Measurements from ENCODE around the gene KLHL40.

KLHL40 gene

GRCh38 chr3:42696356-42697288 lies 11.3 kb downstream of the KLHL40 start:
- no peak overlapping the region for H3K4me3 ChIP-seq (ENCODE audit: low read depth, low read length)
- no peak for TF ChIP-seq CTCF (conservative IDR thresholded peaks at IDR 0.05; ENCODE audit: low read depth, low read length)
- no peak for DNase-seq (ENCODE audit: low read depth)

DNA sequence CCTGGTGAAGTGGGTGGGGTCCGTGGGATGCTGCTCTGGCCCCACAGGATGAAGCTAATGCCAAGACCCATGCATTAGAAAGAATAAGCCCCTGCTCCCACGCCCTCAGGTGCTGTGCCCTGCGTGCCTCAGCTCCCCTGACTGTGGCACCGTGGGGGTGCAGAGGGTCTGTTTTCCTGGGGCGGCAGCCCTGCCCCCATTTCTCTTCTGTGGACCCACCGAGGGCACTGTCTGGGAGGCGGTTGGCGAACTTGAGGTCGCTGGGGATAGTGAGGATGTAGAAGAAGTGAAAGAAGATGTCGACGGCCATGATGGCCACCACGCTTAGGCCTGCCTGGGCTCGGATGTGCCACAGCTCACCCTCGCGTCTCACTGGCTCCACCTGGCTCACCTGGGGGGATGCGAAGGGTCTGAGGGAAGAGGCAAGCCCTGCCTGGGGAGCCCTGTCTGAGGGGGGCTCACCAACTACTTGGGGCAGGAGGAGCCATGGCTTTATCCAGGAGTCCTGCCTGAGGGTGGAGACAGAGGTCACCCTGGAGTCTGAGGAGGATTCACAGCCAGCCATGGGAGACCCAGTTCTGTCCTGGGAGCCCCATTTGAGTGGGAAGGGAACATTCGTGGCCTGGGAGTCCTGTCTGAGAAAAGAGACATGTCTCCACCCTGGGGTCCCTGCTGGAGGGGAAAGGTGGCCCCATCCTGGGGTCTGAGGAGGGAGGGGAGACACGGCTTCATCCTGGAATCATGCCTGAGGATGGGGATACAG lies 12.1 kb downstream of the KLHL40 start:
- no peak for TF ChIP-seq CTCF (conservative IDR thresholded peaks at IDR 0.05; ENCODE audit: low read depth, low read length)
- no peak overlapping the region for H3K4me3 ChIP-seq (ENCODE audit: low read depth, low read length)
- DNase-seq (ENCODE audit: low read depth), result no peak

- DNase-seq (ENCODE audit: low read depth), result no peak
- no peak overlapping the region for H3K4me3 ChIP-seq (ENCODE audit: low read depth, low read length)
- TF ChIP-seq CTCF (conservative IDR thresholded peaks at IDR 0.05; ENCODE audit: low read depth, low read length), result no peak
Measured at GRCh38 chr3:42698216-42698910, 13.0 kb downstream of the KLHL40 start.

DNA sequence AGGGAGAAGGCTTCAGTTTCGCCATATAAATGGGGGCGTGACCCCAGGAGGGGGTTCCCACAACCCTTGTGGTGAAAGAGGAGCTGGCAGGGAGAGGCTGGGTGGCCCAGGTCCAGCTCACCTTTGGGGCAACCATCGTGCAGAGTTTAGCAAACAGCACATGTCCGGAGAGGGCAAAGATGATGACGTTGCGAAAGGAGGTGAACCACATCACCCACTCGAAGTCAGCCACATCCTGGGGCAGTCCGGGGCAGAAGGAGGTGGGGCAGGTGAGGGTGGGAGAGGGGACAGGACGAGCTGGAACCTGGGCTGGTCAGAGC lies 13.5 kb downstream of the KLHL40 start:
- TF ChIP-seq CTCF (conservative IDR thresholded peaks at IDR 0.05; ENCODE audit: low read depth, low read length), result no peak
- H3K4me3 ChIP-seq (ENCODE audit: low read depth, low read length), result no peak overlapping the region
- DNase-seq (ENCODE audit: low read depth), result no peak

DNA sequence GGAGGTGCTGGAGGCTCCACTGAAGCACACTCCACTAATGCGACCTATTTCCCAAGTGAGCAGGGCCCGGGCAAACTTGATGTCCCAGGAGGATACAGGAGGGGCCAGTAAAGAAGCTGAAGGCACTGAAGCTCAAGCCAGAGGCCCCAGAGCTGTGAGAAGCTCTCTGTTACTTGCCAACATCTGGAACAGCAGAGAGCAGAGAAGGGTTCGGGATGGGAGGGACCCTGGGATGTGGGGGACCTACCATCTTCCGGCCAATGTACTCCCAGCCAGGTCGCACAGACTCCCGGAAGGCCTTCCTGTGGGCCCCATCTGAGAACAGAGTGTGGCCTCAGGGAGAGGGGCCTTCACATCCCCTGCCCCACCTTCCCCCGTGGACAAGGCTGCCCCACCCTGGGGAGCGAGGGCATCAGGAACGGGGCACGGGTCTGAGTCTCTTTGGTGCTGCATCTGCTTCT lies 14.2 kb downstream of the KLHL40 start:
- no peak overlapping the region for H3K4me3 ChIP-seq (ENCODE audit: low read depth, low read length)
- DNase-seq (ENCODE audit: low read depth), result no peak
- no peak for TF ChIP-seq CTCF (conservative IDR thresholded peaks at IDR 0.05; ENCODE audit: low read depth, low read length)

GRCh38 chr3:42700366-42701288 lies 15.3 kb downstream of the KLHL40 start:
- no peak overlapping the region for H3K4me3 ChIP-seq (ENCODE audit: low read depth, low read length)
- DNase-seq (ENCODE audit: low read depth), result no peak
- TF ChIP-seq CTCF (conservative IDR thresholded peaks at IDR 0.05; ENCODE audit: low read depth, low read length), result no peak

All from choroid plexus epithelial cell (primary cell).